HepG2 (cell line): Measurements from ENCODE around the gene ESYT2. TPM values are rescaled to one million over a fixed set of nuclear protein-coding genes. Genes with fewer than 3 reads are reported as not detected.
A peak's percentile ranks its signal among the peaks of the same experiment; 100 is the strongest.

Source experiments
- ATF2 ChIP-seq: sonication (generic); formaldehyde crosslinking; IDR thresholded peaks from 2 replicates; pipeline ENCODE4 v1.4.0; 2020; ENCODE audit warnings: missing genetic modification reagents
- BATF2 ChIP-seq: sonication (generic); formaldehyde crosslinking; IDR thresholded peaks from 2 replicates; pipeline ENCODE4 v1.8.0; 2022; ENCODE audit warnings: mild to moderate bottlenecking, missing genetic modification reagents, moderate library complexity
- EEA1 ChIP-seq: sonication (generic); formaldehyde crosslinking; IDR thresholded peaks from 2 replicates; pipeline ENCODE4 v1.5.1; 2020; ENCODE audit warnings: mild to moderate bottlenecking, missing genetic modification reagents, borderline replicate concordance
- FLYWCH1 ChIP-seq: sonication (generic); formaldehyde crosslinking; IDR thresholded peaks from 2 replicates; pipeline ENCODE4 v1.8.1; 2023; ENCODE audit warnings: mild to moderate bottlenecking, missing genetic modification reagents
- FOXK1 ChIP-seq: sonication (generic); formaldehyde crosslinking; IDR thresholded peaks from 2 replicates; pipeline ENCODE4 v1.4.0; 2020; ENCODE audit warnings: low read depth, missing genetic modification reagents, borderline replicate concordance
- FUBP1 ChIP-seq: sonication (generic); formaldehyde crosslinking; IDR thresholded peaks from 2 replicates; pipeline ENCODE4 v1.5.1; 2020; ENCODE audit warnings: missing genetic modification reagents, mild to moderate bottlenecking, borderline replicate concordance
- NFKBIZ ChIP-seq: IDR thresholded peaks from 2 replicates; pipeline ENCODE4 v1.6.1; 2018; ENCODE audit warnings: missing genetic modification reagents, missing compliant biosample characterization
- NFYC ChIP-seq: IDR thresholded peaks from 2 replicates; pipeline ENCODE4 v1.6.1; 2016; ENCODE audit warnings: missing genetic modification reagents, missing compliant biosample characterization
- POLR2AphosphoS2 ChIP-seq: IDR thresholded peaks from 2 replicates; pipeline ENCODE4 v1.6.1; 2011; ENCODE audit warnings: low read depth, low read length, improper control_type of control experiment
- SALL1 ChIP-seq: sonication (generic); formaldehyde crosslinking; IDR thresholded peaks from 2 replicates; pipeline ENCODE4 v1.8.0; 2022; ENCODE audit warnings: mild to moderate bottlenecking, missing genetic modification reagents
- SKI ChIP-seq: fragments of 450-650 bp; IDR thresholded peaks from one replicate; pipeline ENCODE4 v1.6.1; 2018; ENCODE audit warnings: mild to moderate bottlenecking; ENCODE audit not compliant: partially characterized antibody
- SMC3 ChIP-seq: IDR thresholded peaks from 2 replicates; pipeline ENCODE4 v1.6.1; 2011; ENCODE audit warnings: low read length, improper control_type of control experiment
- SP1 ChIP-seq, 2 experiments: fragments of 450-650 bp in 1 of 2; sonication (generic) in 1 of 2; formaldehyde crosslinking in 1 of 2; IDR thresholded peaks; 2 replicates each; pipeline versions ENCODE4 v1.4.0 to v1.6.1; 2016 to 2020; ENCODE audit warnings: missing genetic modification reagents in 1 of 2
- ZBTB10 ChIP-seq: sonication (generic); formaldehyde crosslinking; IDR thresholded peaks from 2 replicates; pipeline ENCODE4 v1.4.0; 2020; ENCODE audit warnings: missing genetic modification reagents, borderline replicate concordance
- ZC3H4 ChIP-seq: sonication (generic); formaldehyde crosslinking; IDR thresholded peaks from 2 replicates; pipeline ENCODE4 v1.4.0; 2020; ENCODE audit warnings: missing genetic modification reagents, borderline replicate concordance
- ZEB1 ChIP-seq: IDR thresholded peaks from 2 replicates; pipeline ENCODE4 v1.6.1; 2012; ENCODE audit warnings: mild to moderate bottlenecking, low read depth, inconsistent platforms; ENCODE audit not compliant: insufficient replicate concordance
- ZFX ChIP-seq: sonication (generic); formaldehyde crosslinking; IDR thresholded peaks from 2 replicates; pipeline ENCODE4 v1.4.0; 2020; ENCODE audit warnings: mild to moderate bottlenecking, low read depth, missing genetic modification reagents, moderate library complexity
- ZMYM2 ChIP-seq: sonication (generic); formaldehyde crosslinking; IDR thresholded peaks from 2 replicates; pipeline ENCODE4 v1.8.0; 2022; ENCODE audit warnings: mild to moderate bottlenecking, missing genetic modification reagents
- ZNF17 ChIP-seq: sonication (generic); formaldehyde crosslinking; IDR thresholded peaks from 2 replicates; pipeline ENCODE4 v1.5.0; 2020; ENCODE audit warnings: mild to moderate bottlenecking, missing genetic modification reagents
- ZNF230 ChIP-seq: sonication (generic); formaldehyde crosslinking; IDR thresholded peaks from 2 replicates; pipeline ENCODE4 v1.4.0; 2020; ENCODE audit warnings: mild to moderate bottlenecking, missing genetic modification reagents
- ZNF382 ChIP-seq: sonication (generic); formaldehyde crosslinking; IDR thresholded peaks from 2 replicates; pipeline ENCODE4 v1.5.0; 2020; ENCODE audit warnings: missing genetic modification reagents, mild to moderate bottlenecking, borderline replicate concordance
- ZNF383 ChIP-seq: sonication (generic); formaldehyde crosslinking; IDR thresholded peaks from 2 replicates; pipeline ENCODE4 v1.4.0; 2020; ENCODE audit warnings: missing genetic modification reagents, mild to moderate bottlenecking, borderline replicate concordance
- ZNF431 ChIP-seq: sonication (generic); formaldehyde crosslinking; IDR thresholded peaks from 2 replicates; pipeline ENCODE4 v1.9.0; 2022; ENCODE audit warnings: missing genetic modification reagents, low read depth, mild to moderate bottlenecking, borderline replicate concordance
- ZNF563 ChIP-seq: sonication (generic); formaldehyde crosslinking; IDR thresholded peaks from 2 replicates; pipeline ENCODE4 v1.8.0; 2022; ENCODE audit warnings: mild to moderate bottlenecking, moderate library complexity, missing genetic modification reagents
- ZNF75D ChIP-seq: sonication (generic); formaldehyde crosslinking; IDR thresholded peaks from 2 replicates; pipeline ENCODE4 v1.8.1; 2023; ENCODE audit warnings: missing genetic modification reagents, mild to moderate bottlenecking, borderline replicate concordance
- polyA plus RNA-seq, 8 experiments: library from polyadenylated mRNA; depleted of rRNA in 3 of 8; stranded (reverse) in 7 of 8; unstranded in 1 of 8; fragments of >200 nt; fragmentation: Illumina TruSeq in 4 of 8; extraction: Trizol in 4 of 8; gene quantifications; 2 replicates each; pipeline versions ENCODE4 v1.2.1 to v1.2.3, GENCODE V29; 2011 to 2016; ENCODE audit warnings: low read depth in 4 of 8, missing spikeins in 1 of 8, mixed read lengths in 1 of 8; ENCODE audit not compliant: insufficient read depth in 1 of 8
- total RNA-seq, 5 experiments: library from RNA; depleted of rRNA; stranded (reverse); fragments of >200 nt; fragmentation: Illumina TruSeq; extraction: Trizol; gene quantifications; 2 replicates each; pipeline ENCODE4 v1.2.3, GENCODE V29; 2016; ENCODE audit warnings: low read depth in 1 of 5

ESYT2 gene
- total and polyA plus RNA-seq, 2 of the 13 experiments (the other 11 are each of a cell fraction or from before 2014, with no cell fraction given): 28.5 to 37.3 TPM

- no peak for TF ChIP-seq FUBP1 (CRISPR knock-in tag)
- TF ChIP-seq SKI: no peak
- no peak for TF ChIP-seq BATF2 (CRISPR knock-in tag)
- TF ChIP-seq ZNF230 (CRISPR knock-in tag): no peak
- no peak for TF ChIP-seq SALL1 (CRISPR knock-in tag)
- no peak for TF ChIP-seq SMC3
- no peak for TF ChIP-seq POLR2AphosphoS2
- TF ChIP-seq ZNF382 (CRISPR knock-in tag): no peak
- no peak for TF ChIP-seq ZNF75D (CRISPR knock-in tag)
- no peak for TF ChIP-seq ZEB1
- TF ChIP-seq ZNF431 (CRISPR knock-in tag): 0 out of 2 replicates have a peak, but pooled peaks have one; percentile 10
- TF ChIP-seq ZMYM2 (CRISPR knock-in tag): no peak
- TF ChIP-seq ZBTB10 (CRISPR knock-in tag): no peak; the same call in 1 of the 2 replicates
- no peak for TF ChIP-seq ATF2
- TF ChIP-seq ZFX: no peak; the same call in 1 of the 2 replicates
- TF ChIP-seq ZNF383: no peak
- TF ChIP-seq ZC3H4 (CRISPR knock-in tag): no peak
- no peak for TF ChIP-seq FLYWCH1 (CRISPR knock-in tag)
- no peak for TF ChIP-seq FOXK1 (CRISPR knock-in tag)
- no peak for TF ChIP-seq NFYC (CRISPR knock-in tag)
- no peak for TF ChIP-seq NFKBIZ (CRISPR knock-in tag)
- TF ChIP-seq EEA1 (CRISPR knock-in tag): no peak
- no peak for TF ChIP-seq SP1 (IDR thresholded peaks at IDR 0.05)
- TF ChIP-seq SP1 (CRISPR knock-in tag; IDR thresholded peaks at IDR 0.05): no peak
- TF ChIP-seq ZNF563: 0 out of 2 replicates have a peak, but pooled peaks have one; percentile 14
- TF ChIP-seq ZNF17 (CRISPR knock-in tag): no peak
Observed at GRCh38 chr7:158829021-158829341, 328 bp downstream of the ESYT2 start (continued).
